C4-2B (cell line): ENCODE measurements around the gene C17orf58.

Source experiments
- H3K27ac ChIP-seq: fragments of 450-650 bp; 2 replicates; pipeline ENCODE4 v1.5.1; 2017
- CTCF ChIP-seq: fragments of 450-650 bp; conservative IDR thresholded peaks from 2 replicates; pipeline ENCODE4 v1.5.1; 2017; ENCODE audit warnings: mild to moderate bottlenecking
- ZFX ChIP-seq: fragments of 450-650 bp; IDR thresholded peaks from 2 replicates; pipeline ENCODE4 v1.6.1; 2017

Gene C17orf58

GRCh38 chr17:67996301-67997171 is at the start of gene C17orf58:
C17orf58 (minus strand) TSS chr17:67996469; CDS start chr17:67996198, 271 bp downstream.
- peak within 1 kb of the TSS; percentile 35 for H3K27ac ChIP-seq

- H3K27ac ChIP-seq = peak overlapping the region; percentile 99
- TF ChIP-seq ZFX (no peak), CTCF (no peak)
These were observed 40.3 kb upstream of the C17orf58 start for GRCh38 chr17:68036304-68037147.

GRCh38 chr17:68035523-68036303 is 39.4 kb upstream of the C17orf58 start, which contains the start of gene KPNA2:
KPNA2 (plus strand) TSS chr17:68035735; CDS start chr17:68037133, 1,398 bp downstream.
- peak within 1 kb of the TSS; percentile 99 for H3K27ac ChIP-seq
- TF ChIP-seq ZFX = peak; percentile 98
- TF ChIP-seq CTCF = no peak

GRCh38 chr17:68035131-68035522 is 38.9 kb upstream of the C17orf58 start:
- no peak for TF ChIP-seq CTCF
- no peak for TF ChIP-seq ZFX
- peak overlapping the region; percentile 99; the same call in 1 of the 2 replicates for H3K27ac ChIP-seq

GRCh38 chr17:68034452-68034776 is 38.1 kb upstream of the C17orf58 start:
- no peak for TF ChIP-seq ZFX
- TF ChIP-seq CTCF = no peak

GRCh38 chr17:68033636-68034451 is 37.6 kb upstream of the C17orf58 start:
- TF ChIP-seq CTCF = no peak
- no peak for TF ChIP-seq ZFX
- H3K27ac ChIP-seq = no peak overlapping the region

More at GRCh38 chr17:68034452-68034776, 38.1 kb upstream of the C17orf58 start:
- H3K27ac ChIP-seq = no peak overlapping the region
